Measurements from ENCODE around the gene TNNT1.
"Not testable (repeated sequence)": the region's sequence is repeated elsewhere in the genome, so short reads cannot be mapped to it uniquely, and the experiment has no call there.

Gene TNNT1

DNA sequence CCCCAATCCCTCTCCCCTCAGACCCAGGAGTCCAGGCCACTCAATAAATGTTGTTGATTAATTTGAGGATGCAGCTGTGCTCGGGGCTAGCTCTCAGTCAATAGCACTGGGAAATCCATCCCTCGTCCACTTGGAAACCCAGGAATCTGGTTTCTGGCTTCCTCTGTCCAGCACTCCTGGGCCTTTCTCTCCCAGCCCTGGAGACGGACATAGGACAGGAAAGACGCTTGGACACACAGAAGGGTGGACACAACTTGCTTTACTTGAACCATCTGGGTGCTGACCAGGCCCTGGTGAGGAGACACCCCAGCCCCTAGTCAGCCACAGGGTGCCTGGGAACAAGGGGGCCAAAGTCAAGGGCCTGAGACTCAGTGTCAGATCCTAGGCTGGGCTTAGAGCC is 9.4 kb upstream of the TNNT1 start:
- no peaks in the 10 kb centered on the region for H3K27me3 ChIP-seq (ENCODE audit: control insufficient read depth, insufficient read depth, low read length)
- H3K27ac ChIP-seq = no peak overlapping the region

DNA sequence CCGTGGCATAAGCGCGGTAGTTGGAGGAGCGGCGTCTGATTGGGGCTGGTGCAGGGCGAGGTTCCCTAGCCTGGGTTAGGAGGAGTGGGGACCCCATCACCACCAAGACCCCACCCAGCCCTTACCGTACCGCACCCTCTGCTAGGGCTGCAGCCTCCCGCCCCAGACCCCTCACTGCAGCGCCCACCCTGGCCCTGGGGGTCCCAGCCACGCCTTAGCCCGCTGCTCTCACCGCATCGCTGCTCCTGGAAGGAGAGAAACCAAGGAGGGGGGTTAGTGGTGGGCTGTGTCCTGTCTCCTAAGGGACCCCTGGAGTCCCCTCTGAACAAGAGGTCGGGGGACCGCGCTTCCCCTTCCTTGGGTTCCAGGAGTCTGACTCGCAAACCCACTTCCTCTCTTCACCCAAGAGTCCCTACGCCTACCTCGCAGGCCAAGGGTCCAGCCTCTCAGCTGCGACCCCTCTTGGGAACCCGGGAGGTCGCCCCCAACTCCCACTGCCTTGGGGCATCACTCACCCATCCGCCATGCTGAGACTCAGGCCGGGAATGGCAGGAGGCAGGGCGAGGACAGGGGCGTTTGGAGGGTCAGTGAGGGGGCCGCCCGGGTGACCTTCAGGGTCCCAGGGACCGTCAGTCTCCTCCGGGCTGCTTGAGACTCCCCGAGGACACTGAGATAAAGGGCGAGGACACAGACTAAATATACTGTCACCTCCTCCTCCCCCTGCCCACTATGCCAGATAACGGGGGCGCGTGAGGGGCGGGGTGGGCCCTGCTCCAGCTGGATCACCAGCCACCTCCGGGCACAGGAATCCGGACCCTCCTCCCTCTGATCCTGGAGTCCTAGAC is 8.3 kb upstream of the TNNT1 start, which contains the start of gene TNNI3:
Gene TNNI3, minus strand, starts transcription at position 669 of the 845 bp plus-strand sequence. Its CDS starts 143 bp downstream, at position 526.
- TF ChIP-seq, protein P1, sequence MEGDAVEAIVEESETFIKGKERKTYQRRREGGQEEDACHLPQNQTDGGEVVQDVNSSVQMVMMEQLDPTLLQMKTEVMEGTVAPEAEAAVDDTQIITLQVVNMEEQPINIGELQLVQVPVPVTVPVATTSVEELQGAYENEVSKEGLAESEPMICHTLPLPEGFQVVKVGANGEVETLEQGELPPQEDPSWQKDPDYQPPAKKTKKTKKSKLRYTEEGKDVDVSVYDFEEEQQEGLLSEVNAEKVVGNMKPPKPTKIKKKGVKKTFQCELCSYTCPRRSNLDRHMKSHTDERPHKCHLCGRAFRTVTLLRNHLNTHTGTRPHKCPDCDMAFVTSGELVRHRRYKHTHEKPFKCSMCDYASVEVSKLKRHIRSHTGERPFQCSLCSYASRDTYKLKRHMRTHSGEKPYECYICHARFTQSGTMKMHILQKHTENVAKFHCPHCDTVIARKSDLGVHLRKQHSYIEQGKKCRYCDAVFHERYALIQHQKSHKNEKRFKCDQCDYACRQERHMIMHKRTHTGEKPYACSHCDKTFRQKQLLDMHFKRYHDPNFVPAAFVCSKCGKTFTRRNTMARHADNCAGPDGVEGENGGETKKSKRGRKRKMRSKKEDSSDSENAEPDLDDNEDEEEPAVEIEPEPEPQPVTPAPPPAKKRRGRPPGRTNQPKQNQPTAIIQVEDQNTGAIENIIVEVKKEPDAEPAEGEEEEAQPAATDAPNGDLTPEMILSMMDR (IDR thresholded peaks at IDR 0.05) = no peak
- H3K27me3 ChIP-seq (ENCODE audit: control insufficient read depth, insufficient read depth, low read length) = no peaks in the 10 kb centered on the region

More for the DNA sequence above, 9.4 kb upstream of the TNNT1 start:
- no peaks in the 10 kb centered on the region for H3K9me3 ChIP-seq (ENCODE audit: control insufficient read depth, low read length)
- no peak overlapping the region for H3K4me3 ChIP-seq (ENCODE audit: low read depth, low read length)
- H3K4me1 ChIP-seq = no peaks in the 10 kb centered on the region
- H3K36me3 ChIP-seq (ENCODE audit: control insufficient read depth, insufficient read depth, low read length) = no peaks in the 10 kb centered on the region
- no peak overlapping the region for H2AFZ ChIP-seq
- TF ChIP-seq, protein P1 (IDR thresholded peaks at IDR 0.05) = no peak
- no peaks in the 10 kb centered on the region for H3K79me2 ChIP-seq
- no peak overlapping the region for H3K4me2 ChIP-seq (ENCODE audit: low read length)
- no peak overlapping the region for H3K9ac ChIP-seq

DNA sequence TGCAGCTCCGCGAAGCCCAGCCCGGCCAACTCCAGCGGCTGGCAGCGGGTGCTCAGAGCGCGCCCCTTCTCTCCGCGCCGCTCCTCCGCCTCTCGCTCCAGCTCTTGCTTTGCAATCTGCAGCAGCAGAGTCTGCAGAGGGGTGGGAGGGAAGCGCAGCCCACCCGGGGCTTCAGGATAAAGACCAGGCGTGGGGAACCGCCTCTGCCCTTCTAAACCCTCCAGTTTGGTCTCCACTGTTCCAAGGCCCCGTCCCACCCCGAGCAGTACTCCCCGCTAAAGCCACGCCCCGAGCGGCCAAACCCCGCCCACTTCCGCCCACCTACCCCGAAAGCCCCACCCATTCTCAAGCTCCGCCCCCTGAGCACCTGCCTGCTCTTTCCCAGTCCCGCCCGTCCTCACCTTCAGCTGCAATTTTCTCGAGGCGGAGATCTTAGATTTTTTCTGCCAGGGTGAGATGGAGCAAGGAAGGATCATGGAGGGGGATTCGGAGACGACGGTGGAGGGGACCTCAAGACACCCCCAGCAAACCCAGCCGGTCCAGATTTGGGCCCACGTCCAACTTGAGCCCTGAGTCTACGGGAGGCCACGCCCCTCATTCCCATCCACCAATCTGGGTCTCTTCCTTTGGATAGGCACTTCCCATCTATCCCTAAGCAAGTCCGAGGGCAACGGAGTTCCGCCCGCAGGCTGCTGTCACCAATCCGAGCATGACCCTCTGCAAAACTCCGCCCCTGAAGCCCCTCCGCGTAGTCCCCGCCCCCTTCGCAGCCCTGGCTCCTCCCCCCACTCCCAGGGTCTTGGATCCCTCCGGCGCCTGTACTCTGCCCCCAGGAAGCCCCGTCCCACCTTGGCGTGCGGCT is 7.4 kb upstream of the TNNT1 start:
- no peak overlapping the region for H3K9ac ChIP-seq
- no peak overlapping the region for H3K27ac ChIP-seq
- H3K79me2 ChIP-seq = no peaks in the 10 kb centered on the region
- peak overlapping the region; percentile 52 for H3K4me3 ChIP-seq (ENCODE audit: low read depth, low read length)
- TF ChIP-seq, protein P1 (IDR thresholded peaks at IDR 0.05) = no peak
- H2AFZ ChIP-seq = peak overlapping the region; percentile 65
- H3K4me2 ChIP-seq (ENCODE audit: low read length) = peak overlapping the region; percentile 69
- H3K27me3 ChIP-seq (ENCODE audit: control insufficient read depth, insufficient read depth, low read length) = no peaks in the 10 kb centered on the region
- H3K4me1 ChIP-seq = no peaks in the 10 kb centered on the region
- no peaks in the 10 kb centered on the region for H3K36me3 ChIP-seq (ENCODE audit: control insufficient read depth, insufficient read depth, low read length)
- H3K9me3 ChIP-seq (ENCODE audit: control insufficient read depth, low read length) = no peaks in the 10 kb centered on the region

More for the DNA sequence above, 8.3 kb upstream of the TNNT1 start, which contains the start of gene TNNI3:
- Histone ChIP-seq H3K27ac (no peak within 1 kb of the TSS), H3K79me2 (no peaks in the 10 kb centered on the region), H3K9me3 (ENCODE audit: control insufficient read depth, low read length) (no peaks in the 10 kb centered on the region), H3K4me2 (ENCODE audit: low read length) (peak within 1 kb of the TSS; percentile 69), H3K36me3 (ENCODE audit: control insufficient read depth, insufficient read depth, low read length) (no peaks in the 10 kb centered on the region), H3K4me1 (no peaks in the 10 kb centered on the region), H3K9ac (no peak within 1 kb of the TSS), H2AFZ (peak within 1 kb of the TSS; percentile 65), H3K4me3 (ENCODE audit: low read depth, low read length) (peak within 1 kb of the TSS; percentile 52)

DNA sequence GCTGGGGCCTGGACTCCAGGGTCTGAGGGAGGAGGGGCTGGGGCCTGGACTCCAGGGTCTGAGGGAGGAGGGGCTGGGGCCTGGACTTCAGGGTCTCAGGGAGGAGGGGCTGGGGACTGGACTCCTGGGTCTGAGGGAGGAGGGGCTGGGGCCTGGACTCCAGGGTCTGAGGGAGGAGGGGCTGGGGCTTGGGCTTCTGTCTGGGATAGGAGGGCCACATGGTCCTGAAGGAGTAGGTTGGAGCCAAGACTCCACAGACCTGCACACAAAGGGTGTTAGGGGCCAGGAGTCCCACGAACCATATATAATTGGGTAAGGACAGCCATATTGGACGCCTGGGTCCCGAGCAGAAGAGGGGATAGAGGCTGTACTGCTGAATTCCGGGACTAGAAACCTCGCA is 6.8 kb upstream of the TNNT1 start:
- H3K27me3 ChIP-seq (ENCODE audit: control insufficient read depth, insufficient read depth, low read length); H3K9ac ChIP-seq; H3K27ac ChIP-seq; H3K36me3 ChIP-seq (ENCODE audit: control insufficient read depth, insufficient read depth, low read length); H3K4me1 ChIP-seq; H3K79me2 ChIP-seq; H3K9me3 ChIP-seq (ENCODE audit: control insufficient read depth, low read length): not testable (repeated sequence)
- Histone ChIP-seq H3K4me2 (ENCODE audit: low read length) (peak overlapping the region; percentile 69), H2AFZ (peak overlapping the region; percentile 65), H3K4me3 (ENCODE audit: low read depth, low read length) (peak overlapping the region; percentile 52)

DNA sequence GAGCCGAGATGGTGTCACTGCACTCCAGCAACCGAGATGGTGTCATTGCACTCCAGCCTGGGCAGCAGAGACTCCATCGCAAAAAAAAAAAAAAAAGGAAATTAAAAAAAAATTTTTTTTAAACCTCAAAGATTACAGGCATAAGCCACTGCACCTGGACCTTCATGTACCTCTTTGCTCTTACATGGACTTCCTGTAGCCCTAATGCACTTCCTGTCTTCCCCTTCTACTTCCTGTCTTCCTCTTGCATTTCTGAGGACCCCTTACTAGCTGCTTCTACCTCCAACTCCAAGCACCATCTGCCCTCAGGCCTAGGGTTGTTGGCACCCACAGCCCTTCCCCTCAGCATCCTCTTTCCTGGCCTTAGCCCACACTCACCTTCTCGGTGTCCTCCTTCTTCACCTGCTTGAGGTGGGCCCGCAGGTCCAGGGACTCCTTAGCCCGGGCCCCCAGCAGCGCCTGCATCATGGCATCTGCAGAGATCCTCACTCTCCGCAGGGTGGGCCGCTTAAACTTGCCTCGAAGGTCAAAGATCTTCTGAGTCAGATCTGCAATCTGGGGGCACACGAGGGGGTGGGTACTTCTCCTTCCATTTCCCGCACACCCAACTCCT is 4.8 kb upstream of the TNNT1 start:
- H3K79me2 ChIP-seq = no peaks in the 10 kb centered on the region
- no peaks in the 10 kb centered on the region for H3K36me3 ChIP-seq (ENCODE audit: control insufficient read depth, insufficient read depth, low read length)
- H3K27ac ChIP-seq = no peak overlapping the region
- TF ChIP-seq, protein P1 (IDR thresholded peaks at IDR 0.05) = no peak
- no peaks in the 10 kb centered on the region for H3K4me1 ChIP-seq
- no peak overlapping the region for H3K9ac ChIP-seq
- no peak overlapping the region for H3K4me3 ChIP-seq (ENCODE audit: low read depth, low read length)
- no peaks in the 10 kb centered on the region for H3K27me3 ChIP-seq (ENCODE audit: control insufficient read depth, insufficient read depth, low read length)
- no peaks in the 10 kb centered on the region for H3K9me3 ChIP-seq (ENCODE audit: control insufficient read depth, low read length)
- no peak overlapping the region for H3K4me2 ChIP-seq (ENCODE audit: low read length)
- H2AFZ ChIP-seq = no peak overlapping the region
